ENCODE measurements around the gene GPHN.

GRCh38 chr14:66539034-66539433 lies 31.1 kb downstream of the GPHN start:
- TF ChIP-seq CTCF (IDR thresholded peaks at IDR 0.05) = no peak
- TF ChIP-seq POLR2A (IDR thresholded peaks at IDR 0.05) = no peak
